ENCODE results near the gene DAGLA. TPM values are rescaled to one million over a fixed set of nuclear protein-coding genes. Genes with fewer than 3 reads are reported as not detected.

The DAGLA gene
- total RNA-seq, 1 donor from 2014 or later: 5.1 TPM

GRCh38 chr11:61637277-61637676, 42.9 kb upstream of the DAGLA start:
- DNase-seq (ENCODE audit: extremely low spot score, unreplicated experiment): no peak
- Mint-ChIP-seq H3K9me3 (ENCODE audit: unreplicated experiment) (no peaks in the 10 kb centered on the region), H3K27ac (ENCODE audit: unreplicated experiment) (no peak overlapping the region), H3K4me3 (ENCODE audit: unreplicated experiment) (no peak overlapping the region), H3K4me1 (ENCODE audit: unreplicated experiment) (no peaks in the 10 kb centered on the region), H3K27me3 (ENCODE audit: unreplicated experiment) (peaks cover 26% of the 10 kb centered on the region), H3K36me3 (ENCODE audit: unreplicated experiment) (no peaks in the 10 kb centered on the region)
- no peak for TF ChIP-seq CTCF (IDR thresholded peaks at IDR 0.05)

GRCh38 chr11:61639816-61640443, 40.3 kb upstream of the DAGLA start:
- TF ChIP-seq CTCF (IDR thresholded peaks at IDR 0.05): no peak
- no peaks in the 10 kb centered on the region for H3K9me3 Mint-ChIP-seq (ENCODE audit: unreplicated experiment)
- H3K27me3 Mint-ChIP-seq (ENCODE audit: unreplicated experiment): peaks cover 36% of the 10 kb centered on the region
- H3K4me1 Mint-ChIP-seq (ENCODE audit: unreplicated experiment): no peaks in the 10 kb centered on the region
- H3K27ac Mint-ChIP-seq (ENCODE audit: unreplicated experiment): no peak overlapping the region
- no peak overlapping the region for H3K4me3 Mint-ChIP-seq (ENCODE audit: unreplicated experiment)
- DNase-seq (ENCODE audit: extremely low spot score, unreplicated experiment): no peak
- no peaks in the 10 kb centered on the region for H3K36me3 Mint-ChIP-seq (ENCODE audit: unreplicated experiment)

- peaks cover 26% of the 10 kb centered on the region for H3K27me3 Mint-ChIP-seq (ENCODE audit: unreplicated experiment)
- no peak for TF ChIP-seq CTCF (IDR thresholded peaks at IDR 0.05)
- H3K4me1 Mint-ChIP-seq (ENCODE audit: unreplicated experiment): no peaks in the 10 kb centered on the region
Observed at GRCh38 chr11:61642162-61642561, 38.0 kb upstream of the DAGLA start.

GRCh38 chr11:61645179-61645868, 34.9 kb upstream of the DAGLA start:
- no peak for DNase-seq (ENCODE audit: extremely low spot score, unreplicated experiment)
- TF ChIP-seq CTCF (IDR thresholded peaks at IDR 0.05): no peak
- Mint-ChIP-seq H3K9me3 (ENCODE audit: unreplicated experiment) (no peaks in the 10 kb centered on the region), H3K27ac (ENCODE audit: unreplicated experiment) (no peak overlapping the region), H3K36me3 (ENCODE audit: unreplicated experiment) (no peaks in the 10 kb centered on the region), H3K4me3 (ENCODE audit: unreplicated experiment) (no peak overlapping the region), H3K27me3 (ENCODE audit: unreplicated experiment) (peaks cover 18% of the 10 kb centered on the region), H3K4me1 (ENCODE audit: unreplicated experiment) (no peaks in the 10 kb centered on the region)

More at GRCh38 chr11:61642162-61642561, 38.0 kb upstream of the DAGLA start:
- Mint-ChIP-seq H3K4me3 (ENCODE audit: unreplicated experiment) (no peak overlapping the region), H3K27ac (ENCODE audit: unreplicated experiment) (no peak overlapping the region), H3K36me3 (ENCODE audit: unreplicated experiment) (no peaks in the 10 kb centered on the region), H3K9me3 (ENCODE audit: unreplicated experiment) (no peaks in the 10 kb centered on the region)
- no peak for DNase-seq (ENCODE audit: extremely low spot score, unreplicated experiment)

GRCh38 chr11:61647529-61647928, 32.7 kb upstream of the DAGLA start:
- TF ChIP-seq CTCF (IDR thresholded peaks at IDR 0.05): no peak
- H3K27me3 Mint-ChIP-seq (ENCODE audit: unreplicated experiment): peaks cover 9% of the 10 kb centered on the region
- no peaks in the 10 kb centered on the region for H3K4me1 Mint-ChIP-seq (ENCODE audit: unreplicated experiment)
- H3K27ac Mint-ChIP-seq (ENCODE audit: unreplicated experiment): no peak overlapping the region
- DNase-seq (ENCODE audit: extremely low spot score, unreplicated experiment): no peak
- H3K9me3 Mint-ChIP-seq (ENCODE audit: unreplicated experiment): no peaks in the 10 kb centered on the region
- no peak overlapping the region for H3K4me3 Mint-ChIP-seq (ENCODE audit: unreplicated experiment)
- H3K36me3 Mint-ChIP-seq (ENCODE audit: unreplicated experiment): no peaks in the 10 kb centered on the region
